Adrenal gland (tissue), 12 donors: ENCODE measurements around the gene ARHGAP26. TPM values are rescaled to one million over a fixed set of nuclear protein-coding genes. Genes with fewer than 3 reads are reported as not detected.

Experiments
- DNase-seq, 7 donors: peaks; one replicate each; pipeline ENCODE4 v3.0.0-alpha.2; 2019 to 2020
- H3K27ac ChIP-seq, 5 donors: fragments of 200-600 bp; sonication (generic) in 4 of 5; 1 replicate in 3 of 5; 2 replicates in 2 of 5; pipeline versions ENCODE4 v1.5.1 to v1.8.0; 2016 to 2020; ENCODE audit warnings: mild to moderate bottlenecking in 1 of 5
- H3K27me3 ChIP-seq: fragments of 200-600 bp; 2 replicates; pipeline ENCODE4 v1.8.0; 2021
- H3K36me3 ChIP-seq, 2 donors: fragments of 200-600 bp; replicated peaks in 1 of 2; 1 replicate in 1 of 2; 2 replicates in 1 of 2; pipeline versions ENCODE4 v1.5.1 to v1.8.0; 2018 to 2022
- H3K4me1 ChIP-seq, 2 donors: fragments of 200-600 bp; replicated peaks in 1 of 2; 1 replicate in 1 of 2; 2 replicates in 1 of 2; pipeline versions ENCODE4 v1.5.1 to v1.8.0; 2018 to 2021
- H3K4me3 ChIP-seq, 4 donors: fragments of 200-600 bp; sonication (generic) in 3 of 4; one replicate each; pipeline ENCODE4 v1.5.1; 2016 to 2018
- H3K9me3 ChIP-seq, 3 donors: fragments of 200-600 bp; sonication (generic) in 1 of 3; replicated peaks in 1 of 3; 1 replicate in 2 of 3; 2 replicates in 1 of 3; pipeline versions ENCODE4 v1.5.1 to v1.8.0; 2016 to 2021
- CTCF ChIP-seq, 6 experiments: fragments of 450-650 bp in 4 of 6; fragments of 200-600 bp in 2 of 6; sonication (generic) in 1 of 6; IDR thresholded peaks; 1 replicate in 5 of 6; 2 replicates in 1 of 6; pipeline versions ENCODE4 v1.5.1 to v1.8.0; 2016 to 2021; ENCODE audit warnings: antibody characterized with exemption in 6 of 6, mild to moderate bottlenecking in 2 of 6, moderate library complexity in 1 of 6
- POLR2A ChIP-seq, 2 donors: fragments of 450-650 bp; IDR thresholded peaks; one replicate each; pipeline ENCODE4 v1.6.1; 2017; ENCODE audit warnings: antibody characterized with exemption in 2 of 2, mild to moderate bottlenecking in 2 of 2, moderate library complexity in 1 of 2
- WGBS, 4 donors: extraction: QIAGEN DNeasy Blood & Tissue Kit in 2 of 4; methylation state at CpG; one replicate each; pipeline versions ENCODE4 v1.1.5 to v1.1.7; 2013 to 2017; 5-methylcytosine and 5-hydroxymethylcytosine counted together
- intact Hi-C, 2 donors: fragments of 100-400 bp; cut with DNase I; formaldehyde crosslinking; loops; one replicate each; pipeline versions ENCODE4 v1.14.1 to v1.15.0; 2022 to 2023
- polyA plus RNA-seq, 3 donors: library from polyadenylated mRNA; stranded (reverse); fragments of 200-250 nt in 2 of 3; fragments of 350-450 nt in 1 of 3; fragmentation: Illumina TruSeq in 1 of 3; extraction: RNeasy Lipid Tissue Mini Kit (QIAGEN cat#74804) in 1 of 3; gene quantifications; one replicate each; pipeline ENCODE4 v1.2.3, GENCODE V29; 2013 to 2014
- total RNA-seq, 9 donors: library from RNA; depleted of rRNA in 4 of 9; stranded (reverse); fragments of >200 nt in 4 of 9; fragments of 120-200 nt in 1 of 9; fragmentation: NEBNext Ultra II Directional in 1 of 9; extraction: Animal tissue kit (Norgen Biotek cat#: 25700) in 1 of 9; gene quantifications; one replicate each; pipeline versions ENCODE4 v1.1.0 to v1.2.4, GENCODE V29; 2013 to 2023
- donor health status: healthy with polysubstance abuse.
- donor health status: Bipolar disorder and iron deficiency.
- donor health status: DM: yes; HTN: yes; CAD: no.
- donor health status: DM: no; HTN: no; CAD: no.
- donor health status: DM: no; HTN: no; CAD: no.
- donor health status: DM: yes; HTN: yes; CAD: no.

The ARHGAP26 gene
- total and polyA plus RNA-seq, 12 donors: 3.0 to 21.7 (median 10.8) TPM

DNA sequence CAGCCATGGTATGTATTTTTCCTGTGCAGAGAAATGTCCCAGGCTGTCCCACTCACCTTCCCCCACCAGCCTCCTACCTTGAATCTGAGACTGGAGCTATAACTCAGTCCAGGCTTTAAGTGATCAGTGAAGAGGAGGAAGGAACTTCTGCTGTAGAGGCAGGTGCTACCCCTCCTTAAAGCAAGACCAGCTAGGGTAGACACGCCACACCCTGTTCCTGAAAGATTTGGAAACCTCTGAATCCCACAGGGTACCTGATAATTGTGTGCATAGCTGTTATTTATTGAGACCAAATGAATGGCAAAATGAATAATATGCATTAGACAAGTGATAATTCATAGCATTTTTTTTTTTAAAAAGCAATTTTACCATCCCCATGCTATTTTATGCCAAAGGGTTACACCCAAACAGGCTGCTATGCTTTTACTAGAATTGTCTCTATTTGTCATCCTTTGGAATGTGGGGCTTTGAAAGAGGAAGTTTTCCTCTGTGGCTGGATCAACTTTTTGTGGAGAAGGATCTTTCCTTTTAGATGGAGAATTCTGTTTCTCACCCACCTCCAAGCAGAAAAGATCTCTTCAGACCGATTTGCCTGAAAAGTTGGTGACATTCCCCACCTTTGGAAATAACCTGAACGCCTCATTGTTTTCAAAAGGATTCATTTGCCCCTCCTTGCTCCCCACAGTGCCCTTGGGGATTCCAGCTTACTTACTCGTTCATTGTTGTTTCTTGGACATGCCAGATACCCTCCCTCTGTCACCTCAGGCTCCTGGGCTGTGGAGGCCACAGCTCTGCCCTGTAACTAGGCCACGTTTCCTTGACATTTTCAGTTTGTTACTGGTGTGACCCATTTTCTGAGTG is 384.6 kb downstream of the ARHGAP26 start:
- 53 to 66% (median 60%) methylated on average over 5 of the region's 5 CpGs for WGBS, 4 donors

GRCh38 chr5:143155455-143155854 is 385.3 kb downstream of the ARHGAP26 start:
- DNase-seq: no peak
- Histone ChIP-seq H3K4me1 (peaks cover 0 to 24% of the 10 kb centered on the region in 2 donors), H3K4me3 (peak overlapping the region in 1 of 4 donors; percentile 17), H3K36me3 (no peaks in the 10 kb centered on the region), H3K9me3 (no peaks in the 10 kb centered on the region), H3K27ac (no peak overlapping the region), H3K27me3 (no peaks in the 10 kb centered on the region)
- TF ChIP-seq CTCF (IDR thresholded peaks at IDR 0.05): no peak
- TF ChIP-seq POLR2A (IDR thresholded peaks at IDR 0.05): no peak
- intact Hi-C loops: no loop called here
- 70 to 80% (median 72%) methylated on average over 3 of the region's 3 CpGs for WGBS, 4 donors

More for the DNA sequence above, 384.6 kb downstream of the ARHGAP26 start:
- Histone ChIP-seq H3K27me3 (no peaks in the 10 kb centered on the region), H3K36me3 (no peaks in the 10 kb centered on the region), H3K27ac (peak overlapping the region in 2 of 5 donors; percentile 45 to 51), H3K4me3 (peak overlapping the region in 1 of 4 donors; percentile 17), H3K9me3 (no peaks in the 10 kb centered on the region), H3K4me1 (peaks cover 0 to 24% of the 10 kb centered on the region in 2 donors)
- peak in 2 of 7 donors; percentile 10 to 35 for DNase-seq
- no peak for TF ChIP-seq CTCF (IDR thresholded peaks at IDR 0.05)
- TF ChIP-seq POLR2A (IDR thresholded peaks at IDR 0.05): no peak
- intact Hi-C loops: no loop called here

DNA sequence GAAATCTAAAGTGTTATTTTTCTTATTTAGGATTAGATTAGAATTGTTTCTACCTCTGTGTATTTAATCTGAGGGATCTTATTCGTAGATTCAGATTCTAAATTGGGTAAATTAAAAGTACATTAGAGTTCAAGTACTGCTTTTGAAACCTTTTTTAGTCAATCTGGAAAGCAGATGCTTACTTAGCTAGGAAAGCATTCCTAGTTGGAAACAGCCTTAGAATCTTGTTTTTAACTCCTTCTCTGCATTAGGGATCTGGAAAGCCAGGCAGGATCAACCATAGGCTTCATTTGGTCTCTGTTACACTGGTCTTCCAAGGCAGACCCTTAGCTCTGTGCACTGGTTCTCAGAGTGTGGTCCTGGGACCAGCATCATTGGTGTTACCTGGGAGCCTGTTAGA is 385.9 kb downstream of the ARHGAP26 start:
- Histone ChIP-seq H3K27ac (no peak overlapping the region), H3K9me3 (no peaks in the 10 kb centered on the region), H3K4me1 (peaks cover 0 to 24% of the 10 kb centered on the region in 2 donors), H3K27me3 (no peaks in the 10 kb centered on the region), H3K36me3 (no peaks in the 10 kb centered on the region), H3K4me3 (no peak overlapping the region)
- intact Hi-C loops: no loop called here
- no peak for DNase-seq
- TF ChIP-seq CTCF (IDR thresholded peaks at IDR 0.05): no peak
- TF ChIP-seq POLR2A (IDR thresholded peaks at IDR 0.05): no peak
- 84 to 88% (median 85%) methylated on average over 1 of the region's 1 CpG for WGBS, 4 donors

GRCh38 chr5:143156572-143156971 is 386.4 kb downstream of the ARHGAP26 start:
- H3K4me1 ChIP-seq: peaks cover 0 to 24% of the 10 kb centered on the region in 2 donors
- no peaks in the 10 kb centered on the region for H3K9me3 ChIP-seq
- WGBS, 4 donors: 94 to 100% (median 95%) methylated on average over 3 to 4 of the region's 4 CpGs
- intact Hi-C loops: no loop called here
- no peak overlapping the region for H3K27ac ChIP-seq
- no peak overlapping the region for H3K4me3 ChIP-seq
- DNase-seq: no peak
- no peaks in the 10 kb centered on the region for H3K27me3 ChIP-seq
- TF ChIP-seq CTCF (IDR thresholded peaks at IDR 0.05): no peak
- TF ChIP-seq POLR2A (IDR thresholded peaks at IDR 0.05): no peak
- H3K36me3 ChIP-seq: no peaks in the 10 kb centered on the region
